IPS DF 4.7 (cell line): ENCODE results near the gene DBNDD1.

Source experiments
- DNase-seq: peaks from one replicate; pipeline ENCODE4 v3.0.0-alpha.2; 2013; ENCODE audit warnings: low spot score; ENCODE audit errors: extremely low read depth

Gene DBNDD1

GRCh38 chr16:90037276-90037675 is 18.0 kb upstream of the DBNDD1 start:
- DNase-seq: no peak

DNA sequence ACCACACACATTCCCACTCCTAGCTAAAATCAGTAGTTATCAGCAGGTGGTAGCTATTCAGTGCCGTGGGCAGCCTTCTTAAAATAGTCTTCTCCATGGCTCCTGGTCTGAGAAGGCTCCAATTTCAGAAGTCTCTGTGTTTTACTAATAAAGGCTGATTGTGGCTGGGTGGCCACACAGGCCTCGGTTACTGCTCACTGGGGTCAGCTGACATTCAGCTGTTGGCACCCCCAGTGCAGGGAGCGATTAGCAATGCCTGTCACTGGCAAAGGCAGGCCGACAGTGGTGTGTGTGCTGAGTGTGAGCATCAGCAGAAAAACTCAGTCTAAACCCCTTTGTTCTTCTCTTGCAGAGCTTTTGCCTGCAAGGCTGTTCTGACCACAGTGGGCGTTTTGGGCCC is 16.6 kb upstream of the DBNDD1 start:
- DNase-seq: no peak

DNA sequence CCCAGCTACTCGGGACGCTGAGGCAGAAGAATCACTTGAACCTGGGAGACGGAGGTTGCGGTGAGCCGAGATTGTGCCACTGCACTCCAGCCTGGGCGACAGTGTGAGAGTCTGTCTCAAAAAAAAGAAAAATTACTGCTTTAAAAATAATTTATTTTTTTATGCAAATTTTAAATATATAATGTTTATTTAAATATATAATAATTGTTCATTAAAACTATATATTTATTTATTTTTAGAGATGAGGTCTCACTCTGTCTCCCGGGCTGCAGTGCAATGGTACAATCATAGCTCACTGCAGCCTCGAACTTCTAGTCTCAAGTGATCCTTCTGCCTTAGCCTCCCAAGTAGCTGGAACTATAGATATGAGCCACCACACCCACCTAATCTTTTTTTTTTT is 15.2 kb upstream of the DBNDD1 start:
- no peak for DNase-seq

DNA sequence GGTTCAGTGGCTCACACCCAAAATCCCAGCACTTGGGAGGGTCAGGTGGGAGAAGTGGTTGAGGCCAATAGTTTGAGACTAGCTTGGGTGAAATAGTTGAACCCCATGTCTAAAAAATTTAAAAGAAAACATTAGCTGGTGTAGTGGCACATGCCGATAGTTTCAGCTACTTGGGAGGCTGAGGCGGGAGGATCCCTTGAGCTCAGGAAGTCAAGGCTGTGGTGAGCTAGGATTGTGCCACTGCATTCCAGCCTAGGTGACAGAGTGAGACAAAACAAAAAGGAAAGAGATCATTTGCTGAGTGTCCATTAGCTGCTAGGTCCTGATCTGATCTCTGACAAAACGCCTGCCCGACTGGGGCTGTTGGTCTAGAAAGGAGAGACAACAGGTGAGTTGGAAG is 14.1 kb upstream of the DBNDD1 start:
- no peak for DNase-seq

- DNase-seq: no peak
Observed at GRCh38 chr16:90032674-90033331, 13.5 kb upstream of the DBNDD1 start.

GRCh38 chr16:90031931-90032673 is 12.8 kb upstream of the DBNDD1 start:
- DNase-seq: no peak

DNA sequence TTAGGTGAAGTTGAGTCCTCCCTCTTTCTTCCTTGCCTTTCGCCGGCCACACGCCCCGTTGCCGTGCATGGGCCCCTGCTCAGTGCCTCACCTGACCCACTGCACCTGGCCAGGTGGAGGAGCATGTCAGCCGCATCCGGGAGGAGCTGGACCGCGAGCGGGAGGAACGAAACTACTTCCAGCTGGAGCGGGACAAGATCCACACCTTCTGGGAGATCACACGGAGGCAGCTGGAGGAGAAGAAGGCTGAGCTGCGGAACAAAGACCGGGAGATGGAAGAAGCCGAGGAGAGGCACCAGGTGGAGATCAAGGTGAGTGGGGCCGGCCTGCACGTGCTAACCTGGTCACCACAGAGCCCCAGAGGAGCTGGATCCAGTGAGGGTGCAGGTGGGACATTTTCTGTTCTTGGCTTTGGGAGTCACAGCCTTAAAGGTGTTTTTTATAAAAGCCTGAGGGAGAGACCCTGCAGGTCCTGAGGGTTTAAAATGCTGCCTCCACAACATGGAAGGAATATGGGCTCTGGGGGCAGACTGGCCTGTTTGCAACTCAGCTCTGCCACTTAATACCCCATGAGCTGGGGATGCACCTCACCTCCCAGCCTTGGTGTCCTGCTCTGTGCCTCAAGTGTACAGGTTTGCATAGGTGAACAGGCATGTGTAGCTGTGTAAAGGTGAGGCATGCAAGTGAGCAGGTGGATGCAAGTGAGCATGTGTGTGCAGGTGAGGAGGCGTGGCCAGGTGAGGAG is 12.1 kb upstream of the DBNDD1 start:
- no peak for DNase-seq

DNA sequence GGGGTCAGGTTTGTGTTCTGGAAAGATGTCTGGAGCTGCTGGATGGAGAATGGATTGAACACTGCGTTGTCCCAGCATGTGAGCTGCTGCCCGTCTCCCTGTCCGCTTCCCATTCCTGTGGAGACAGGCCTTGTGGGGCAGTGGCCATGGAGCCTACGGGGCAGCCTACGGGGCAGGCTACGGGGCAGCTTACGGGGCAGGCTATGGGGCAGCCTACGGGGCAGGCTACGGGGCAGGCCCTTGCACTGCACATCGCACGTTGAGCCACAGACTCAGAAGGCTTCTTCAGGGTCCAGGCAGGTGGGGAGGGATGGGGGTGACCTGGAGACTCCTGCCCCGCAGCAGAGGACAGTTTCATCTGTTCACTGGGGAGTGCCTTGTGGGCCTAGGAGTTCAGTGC is 9.7 kb upstream of the DBNDD1 start:
- no peak for DNase-seq

DNA sequence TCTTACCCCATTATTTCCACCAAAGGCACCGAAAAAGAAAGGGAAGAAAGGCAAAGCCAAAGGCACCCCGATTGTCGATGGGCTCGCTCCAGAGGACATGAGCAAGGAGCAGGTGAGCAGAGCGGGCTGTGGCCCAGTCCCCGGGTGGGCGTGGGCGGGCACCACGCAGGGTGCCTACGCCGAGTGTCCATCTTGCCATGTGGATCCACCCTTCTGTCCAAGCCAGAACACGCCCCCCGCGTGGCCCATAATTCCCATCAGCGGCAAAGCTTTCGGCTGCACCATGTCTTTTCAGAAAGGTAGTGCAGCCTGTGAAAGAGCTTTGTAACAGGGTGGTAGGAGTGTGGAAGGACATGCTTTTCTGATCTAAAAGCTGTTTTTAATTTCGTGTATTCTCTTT is 8.4 kb upstream of the DBNDD1 start:
- DNase-seq: no peak

DNA sequence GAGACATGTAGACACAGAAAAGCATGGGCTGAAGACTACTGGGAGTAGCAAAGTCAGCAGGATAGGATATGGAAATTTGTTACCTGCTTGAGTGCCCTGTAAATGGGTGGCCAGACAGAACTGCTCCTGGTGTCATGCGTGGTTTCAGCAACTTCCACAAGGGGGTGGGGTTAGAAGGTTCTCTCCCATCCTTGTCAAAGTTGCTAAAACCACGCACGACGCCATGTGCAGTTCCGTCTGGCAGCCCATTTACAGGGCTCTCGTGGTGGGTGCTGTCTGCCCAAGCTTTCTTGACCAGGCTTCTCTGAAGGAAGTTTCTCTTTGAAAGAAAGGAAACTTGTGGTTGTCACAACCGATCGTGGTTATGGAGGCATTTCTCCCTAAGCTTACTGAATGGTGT is 6.9 kb upstream of the DBNDD1 start:
- no peak for DNase-seq

DNA sequence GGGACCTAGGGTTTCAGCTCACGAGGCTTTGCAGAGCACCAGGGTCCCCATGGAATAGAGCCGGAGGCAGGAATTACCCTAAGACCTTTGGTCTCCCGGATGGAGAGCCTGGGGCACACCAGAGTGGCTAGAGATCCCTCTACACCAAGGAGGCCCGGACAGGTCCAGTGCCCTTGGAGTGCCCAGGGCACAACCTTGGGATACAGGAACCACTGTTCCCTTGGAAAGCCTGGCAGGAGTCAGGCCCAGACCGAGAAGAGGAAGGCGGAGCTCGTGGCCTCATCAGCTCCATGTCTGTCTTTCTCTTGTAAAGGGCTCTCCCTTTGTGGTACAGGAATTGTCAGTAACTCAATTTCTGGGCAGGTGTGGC is 3.8 kb upstream of the DBNDD1 start:
- no peak for DNase-seq

DNA sequence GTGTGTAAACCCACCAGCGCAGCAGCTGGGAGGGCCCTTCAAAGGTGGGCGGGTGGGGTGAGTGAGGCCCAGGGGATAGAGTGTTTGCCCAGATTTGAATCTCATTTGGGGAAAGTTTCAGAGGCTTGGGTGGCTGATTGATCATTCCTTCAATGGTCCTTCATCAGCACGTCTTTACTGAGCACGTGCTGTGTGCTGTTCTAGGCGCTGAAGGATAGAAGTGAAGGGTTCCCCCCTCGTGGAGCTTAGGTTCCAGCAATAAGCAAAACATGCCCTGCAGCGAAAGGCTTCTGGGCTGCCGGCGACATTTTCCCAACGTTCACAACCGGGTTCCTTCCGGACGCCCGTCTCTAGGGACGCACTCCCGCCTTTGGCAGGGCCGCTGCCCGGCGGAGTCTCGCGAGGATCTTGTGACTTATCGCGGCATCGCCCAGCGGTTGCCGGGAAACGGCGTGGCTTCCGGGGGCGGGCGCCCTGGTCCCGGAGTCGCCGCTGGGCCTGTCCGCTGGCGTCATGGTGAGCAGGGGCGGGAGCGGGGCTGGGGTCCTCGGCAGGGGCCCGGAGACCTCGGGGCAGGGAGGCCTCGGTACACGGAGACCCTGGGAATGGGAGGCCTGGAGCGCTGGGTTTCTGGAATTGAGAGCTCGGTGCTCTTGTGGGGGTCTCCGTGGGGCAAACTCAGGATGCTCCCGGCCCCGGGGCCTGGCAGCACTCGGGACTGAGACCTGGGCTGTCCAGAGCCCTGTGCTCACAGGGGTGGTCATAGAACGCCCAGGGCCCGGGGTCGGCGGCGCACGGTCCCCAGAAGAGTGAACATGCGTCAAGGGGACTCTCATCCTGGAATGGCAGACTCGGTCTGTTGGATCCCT is 3.2 kb upstream of the DBNDD1 start:
- DNase-seq: no peak

GRCh38 chr16:90020838-90021382 is 1.7 kb upstream of the DBNDD1 start:
- DNase-seq: no peak

DNA sequence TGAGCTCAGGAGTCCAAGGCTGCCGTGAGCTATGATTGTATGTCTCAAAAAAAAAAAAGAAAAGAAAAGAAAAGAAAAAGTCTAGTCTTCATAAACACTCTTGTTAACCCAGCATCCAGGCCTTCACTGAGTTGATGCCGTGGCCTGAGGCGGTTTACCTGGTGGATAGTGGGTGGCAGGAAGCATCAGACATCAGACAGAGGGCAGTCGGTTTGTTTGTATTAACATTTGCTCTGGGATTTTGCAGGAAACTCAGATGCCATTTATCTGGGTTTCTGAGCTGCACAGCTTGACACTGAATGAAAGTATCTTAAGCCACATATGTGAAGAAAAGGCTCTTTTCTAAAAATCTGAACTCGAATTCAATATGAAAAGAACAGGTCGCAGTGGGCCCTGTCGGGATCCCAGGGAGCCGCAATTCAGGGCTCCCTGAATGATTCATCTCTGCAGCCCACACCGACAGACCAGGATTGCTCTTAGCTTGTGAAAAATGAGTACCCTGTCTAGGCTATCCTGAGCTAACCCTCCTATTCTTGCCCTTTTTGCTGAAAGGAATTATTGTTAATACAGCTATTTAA is 1.1 kb upstream of the DBNDD1 start:
- DNase-seq: no peak

GRCh38 chr16:90019543-90020259 is 445 bp upstream of the DBNDD1 start:
- no peak for DNase-seq

- DNase-seq: no peak
Observed at GRCh38 chr16:90018297-90018651, 982 bp downstream of the DBNDD1 start.

GRCh38 chr16:90016339-90016950 is 2.8 kb downstream of the DBNDD1 start:
- no peak for DNase-seq

- DNase-seq: no peak
Observed at GRCh38 chr16:90015586-90016338, 3.5 kb downstream of the DBNDD1 start.
